ENCODE data around the gene MACROD2.

MACROD2 gene

GRCh38 chr20:16052456-16052855, 2057.1 kb downstream of the MACROD2 start:
- no peak for TF ChIP-seq CTCF (IDR thresholded peaks at IDR 0.05)
- Histone ChIP-seq H3K27me3 (no peaks in the 10 kb centered on the region), H3K9me3 (no peaks in the 10 kb centered on the region), H3K36me3 (no peaks in the 10 kb centered on the region), H3K4me1 (ENCODE audit: control insufficient read depth in 1 of 2, insufficient read depth in 1 of 2, low read depth in 1 of 2, low read length in 1 of 2) (no peaks in the 10 kb centered on the region), H3K27ac (no peak overlapping the region), H3K4me3 (ENCODE audit: low read depth in 1 of 2, low read length in 1 of 2) (no peak overlapping the region)

GRCh38 chr20:16054985-16055384, 2059.7 kb downstream of the MACROD2 start:
- Histone ChIP-seq H3K4me1 (ENCODE audit: control insufficient read depth in 1 of 2, insufficient read depth in 1 of 2, low read depth in 1 of 2, low read length in 1 of 2) (no peaks in the 10 kb centered on the region), H3K36me3 (no peaks in the 10 kb centered on the region), H3K27me3 (no peaks in the 10 kb centered on the region), H3K9me3 (no peaks in the 10 kb centered on the region), H3K27ac (no peak overlapping the region), H3K4me3 (ENCODE audit: low read depth in 1 of 2, low read length in 1 of 2) (no peak overlapping the region)
- no peak for TF ChIP-seq CTCF (IDR thresholded peaks at IDR 0.05)

- Histone ChIP-seq H3K4me1 (ENCODE audit: control insufficient read depth in 1 of 2, insufficient read depth in 1 of 2, low read depth in 1 of 2, low read length in 1 of 2) (no peaks in the 10 kb centered on the region), H3K4me3 (ENCODE audit: low read depth in 1 of 2, low read length in 1 of 2) (no peak overlapping the region), H3K9me3 (no peaks in the 10 kb centered on the region), H3K36me3 (no peaks in the 10 kb centered on the region), H3K27ac (no peak overlapping the region), H3K27me3 (no peaks in the 10 kb centered on the region)
- no peak for TF ChIP-seq CTCF (IDR thresholded peaks at IDR 0.05)
These were observed 2062.3 kb downstream of the MACROD2 start for GRCh38 chr20:16057651-16058050.

- no peaks in the 10 kb centered on the region for H3K27me3 ChIP-seq
- no peak for TF ChIP-seq CTCF (IDR thresholded peaks at IDR 0.05)
- no peaks in the 10 kb centered on the region for H3K4me1 ChIP-seq (ENCODE audit: control insufficient read depth in 1 of 2, insufficient read depth in 1 of 2, low read depth in 1 of 2, low read length in 1 of 2)
- H3K9me3 ChIP-seq, result no peaks in the 10 kb centered on the region
- H3K36me3 ChIP-seq, result no peaks in the 10 kb centered on the region
- no peak overlapping the region for H3K4me3 ChIP-seq (ENCODE audit: low read depth in 1 of 2, low read length in 1 of 2)
- no peak overlapping the region for H3K27ac ChIP-seq
These were observed 2063.0 kb downstream of the MACROD2 start for GRCh38 chr20:16058268-16058667.

- H3K9me3 ChIP-seq, result no peaks in the 10 kb centered on the region
- no peaks in the 10 kb centered on the region for H3K4me1 ChIP-seq (ENCODE audit: control insufficient read depth in 1 of 2, insufficient read depth in 1 of 2, low read depth in 1 of 2, low read length in 1 of 2)
- no peak for TF ChIP-seq CTCF (IDR thresholded peaks at IDR 0.05)
- H3K36me3 ChIP-seq, result no peaks in the 10 kb centered on the region
- no peaks in the 10 kb centered on the region for H3K27me3 ChIP-seq
- no peak overlapping the region for H3K4me3 ChIP-seq (ENCODE audit: low read depth in 1 of 2, low read length in 1 of 2)
- H3K27ac ChIP-seq, result no peak overlapping the region
These were observed 2064.5 kb downstream of the MACROD2 start for GRCh38 chr20:16059841-16060240.

GRCh38 chr20:16061351-16061750, 2066.0 kb downstream of the MACROD2 start:
- TF ChIP-seq CTCF (IDR thresholded peaks at IDR 0.05), result no peak
- Histone ChIP-seq H3K9me3 (no peaks in the 10 kb centered on the region), H3K27ac (no peak overlapping the region), H3K27me3 (no peaks in the 10 kb centered on the region), H3K4me1 (ENCODE audit: control insufficient read depth in 1 of 2, insufficient read depth in 1 of 2, low read depth in 1 of 2, low read length in 1 of 2) (no peaks in the 10 kb centered on the region), H3K4me3 (ENCODE audit: low read depth in 1 of 2, low read length in 1 of 2) (no peak overlapping the region), H3K36me3 (no peaks in the 10 kb centered on the region)
